ENCODE results near the gene TRIO.

GRCh38 chr5:14441641-14442040 lies 298.5 kb downstream of the TRIO start:
- TF ChIP-seq CTCF (IDR thresholded peaks at IDR 0.05) (no peak), POLR2A (IDR thresholded peaks at IDR 0.05) (no peak)
